Activated effector memory CD4-positive, alpha-beta T cell treated with anti-CD3 and anti-CD28 coated beads, Interleukin-2, amount 50 U/mL, for 16 hours (primary cell): ENCODE measurements around the gene CNTN4.
"Not testable (repeated sequence)": the region's sequence is repeated elsewhere in the genome, so short reads cannot be mapped to it uniquely, and the experiment has no call there.

Experiments
- DNase-seq: peaks from one replicate; pipeline ENCODE4 v3.0.0-alpha.2; 2020

CNTN4 gene

GRCh38 chr3:2873986-2874385, 775.3 kb downstream of the CNTN4 start:
- DNase-seq: no peak

- DNase-seq: no peak
These were observed 777.0 kb downstream of the CNTN4 start for GRCh38 chr3:2875699-2876098.

- no peak for DNase-seq
These were observed 777.7 kb downstream of the CNTN4 start for GRCh38 chr3:2876362-2876761.

GRCh38 chr3:2879023-2879422, 780.4 kb downstream of the CNTN4 start:
- no peak for DNase-seq

GRCh38 chr3:2879587-2879986, 780.9 kb downstream of the CNTN4 start:
- DNase-seq: no peak

- DNase-seq: no peak
These were observed 781.6 kb downstream of the CNTN4 start for GRCh38 chr3:2880218-2880756.

GRCh38 chr3:2883283-2883682, 784.6 kb downstream of the CNTN4 start:
- no peak for DNase-seq

- no peak for DNase-seq
These were observed 789.9 kb downstream of the CNTN4 start for GRCh38 chr3:2888592-2888991.

GRCh38 chr3:2889736-2890135, 791.1 kb downstream of the CNTN4 start:
- no peak for DNase-seq

GRCh38 chr3:2896308-2896939, 797.8 kb downstream of the CNTN4 start:
- DNase-seq: no peak

- no peak for DNase-seq
These were observed 799.2 kb downstream of the CNTN4 start for GRCh38 chr3:2897821-2898220.

- DNase-seq: no peak
These were observed 800.1 kb downstream of the CNTN4 start for GRCh38 chr3:2898591-2899353.

GRCh38 chr3:2904054-2904453, 805.4 kb downstream of the CNTN4 start:
- no peak for DNase-seq

GRCh38 chr3:2908693-2909351, 810.2 kb downstream of the CNTN4 start:
- DNase-seq: no peak

- DNase-seq: no peak
These were observed 812.3 kb downstream of the CNTN4 start for GRCh38 chr3:2910997-2911396.

GRCh38 chr3:2915826-2916225, 817.2 kb downstream of the CNTN4 start:
- DNase-seq: no peak

GRCh38 chr3:2916640-2917039, 818.0 kb downstream of the CNTN4 start:
- not testable (repeated sequence) for DNase-seq

- DNase-seq: no peak
These were observed 821.4 kb downstream of the CNTN4 start for GRCh38 chr3:2920103-2920502.

- no peak for DNase-seq
These were observed 822.8 kb downstream of the CNTN4 start for GRCh38 chr3:2921452-2921851.

GRCh38 chr3:2921903-2922302, 823.2 kb downstream of the CNTN4 start:
- DNase-seq: no peak

- no peak for DNase-seq
These were observed 824.7 kb downstream of the CNTN4 start for GRCh38 chr3:2923390-2923789.

- no peak for DNase-seq
These were observed 828.6 kb downstream of the CNTN4 start for GRCh38 chr3:2927259-2927658.

- no peak for DNase-seq
These were observed 830.9 kb downstream of the CNTN4 start for GRCh38 chr3:2929574-2929973.

- no peak for DNase-seq
These were observed 832.6 kb downstream of the CNTN4 start for GRCh38 chr3:2931265-2931664.
